Upper lobe of left lung (tissue), 4 donors: Measurements from ENCODE around the gene PALS2.

Experiments used
- EP300 ChIP-seq, 4 donors: sonication (generic); formaldehyde crosslinking; IDR thresholded peaks; one replicate each; pipeline ENCODE4 v1.5.1; 2017; ENCODE audit warnings: antibody characterized with exemption in 4 of 4, control low read depth in 2 of 4
- POLR2A ChIP-seq, 4 donors: fragments of 450-650 bp; IDR thresholded peaks; one replicate each; pipeline ENCODE4 v1.5.1; 2016 to 2017; ENCODE audit warnings: antibody characterized with exemption in 4 of 4, mild to moderate bottlenecking in 2 of 4
- POLR2AphosphoS5 ChIP-seq, 2 donors: sonication (generic); formaldehyde crosslinking; IDR thresholded peaks; one replicate each; pipeline ENCODE4 v1.5.1; 2017; ENCODE audit warnings: antibody characterized with exemption in 2 of 2
- TF ChIP-seq, protein P1 (sequence below), 6 experiments: fragments of 450-650 bp in 4 of 6; fragments of 200-600 bp in 2 of 6; sonication (generic) in 2 of 6; IDR thresholded peaks; one replicate each; pipeline ENCODE4 v1.5.1; 2016 to 2019; ENCODE audit warnings: antibody characterized with exemption in 6 of 6

DNA sequence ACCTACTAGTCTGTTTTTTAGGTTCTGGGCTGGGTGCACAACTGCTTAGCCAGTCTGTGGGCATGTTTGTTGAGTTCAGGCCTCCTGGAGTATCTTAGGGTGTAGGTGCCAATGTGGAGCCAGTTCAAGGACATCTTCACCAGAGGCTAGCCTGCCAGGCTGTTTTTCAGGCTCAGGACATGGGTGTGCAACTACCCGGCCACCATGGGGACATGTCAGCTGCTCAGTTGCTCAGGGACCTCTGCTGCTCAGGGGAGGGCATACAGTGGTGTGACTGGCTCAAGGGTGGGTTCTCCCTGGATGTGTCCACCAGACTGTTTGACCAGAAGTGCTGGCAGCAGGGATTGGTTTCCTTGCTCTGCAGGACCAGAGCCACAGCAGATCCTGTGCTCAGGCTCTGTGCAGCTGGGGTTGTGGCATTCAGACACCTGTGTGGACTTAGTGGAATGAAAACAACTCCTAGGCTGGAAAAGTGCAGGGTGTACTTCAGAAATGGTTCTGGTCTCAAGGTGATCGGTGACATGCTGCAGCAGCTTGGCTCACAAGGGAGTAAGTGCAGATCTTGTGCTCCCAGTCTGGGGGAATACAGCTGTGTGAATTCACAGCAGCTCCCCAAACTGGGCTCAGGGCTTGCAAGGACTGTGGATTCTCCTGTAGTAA, 44.8 kb downstream of the PALS2 start:
- TF ChIP-seq, protein P1, sequence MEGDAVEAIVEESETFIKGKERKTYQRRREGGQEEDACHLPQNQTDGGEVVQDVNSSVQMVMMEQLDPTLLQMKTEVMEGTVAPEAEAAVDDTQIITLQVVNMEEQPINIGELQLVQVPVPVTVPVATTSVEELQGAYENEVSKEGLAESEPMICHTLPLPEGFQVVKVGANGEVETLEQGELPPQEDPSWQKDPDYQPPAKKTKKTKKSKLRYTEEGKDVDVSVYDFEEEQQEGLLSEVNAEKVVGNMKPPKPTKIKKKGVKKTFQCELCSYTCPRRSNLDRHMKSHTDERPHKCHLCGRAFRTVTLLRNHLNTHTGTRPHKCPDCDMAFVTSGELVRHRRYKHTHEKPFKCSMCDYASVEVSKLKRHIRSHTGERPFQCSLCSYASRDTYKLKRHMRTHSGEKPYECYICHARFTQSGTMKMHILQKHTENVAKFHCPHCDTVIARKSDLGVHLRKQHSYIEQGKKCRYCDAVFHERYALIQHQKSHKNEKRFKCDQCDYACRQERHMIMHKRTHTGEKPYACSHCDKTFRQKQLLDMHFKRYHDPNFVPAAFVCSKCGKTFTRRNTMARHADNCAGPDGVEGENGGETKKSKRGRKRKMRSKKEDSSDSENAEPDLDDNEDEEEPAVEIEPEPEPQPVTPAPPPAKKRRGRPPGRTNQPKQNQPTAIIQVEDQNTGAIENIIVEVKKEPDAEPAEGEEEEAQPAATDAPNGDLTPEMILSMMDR (IDR thresholded peaks at IDR 0.05), result no peak
- TF ChIP-seq EP300 (IDR thresholded peaks at IDR 0.05) (no peak), POLR2A (IDR thresholded peaks at IDR 0.05) (no peak), POLR2AphosphoS5 (IDR thresholded peaks at IDR 0.05) (no peak)
